Measurements from ENCODE around the gene PKNOX1. TPM values are rescaled to one million over a fixed set of nuclear protein-coding genes. Genes with fewer than 3 reads are reported as not detected.
A peak's percentile ranks its signal among the peaks of the same experiment; 100 is the strongest.

PKNOX1 gene
- total and polyA plus RNA-seq, 9 of the 15 experiments (the other 6 are each of a cell fraction or from before 2014, with no cell fraction given), result 8.8 to 25.9 (median 13.2) TPM

- TF ChIP-seq ARID3B (CRISPR knock-in tag; IDR thresholded peaks at IDR 0.05; ENCODE audit: borderline replicate concordance), result no peak
- TF ChIP-seq ZHX1 (conservative IDR thresholded peaks at IDR 0.05; ENCODE audit: low read length), result peak; percentile 74
- TF ChIP-seq RAD51 (IDR thresholded peaks at IDR 0.05; ENCODE audit: borderline replicate concordance, low read depth), result peak; percentile 75; the same call in 1 of the 2 replicates
- no peak for TF ChIP-seq BRD4 (IDR thresholded peaks at IDR 0.05)
- TF ChIP-seq SMARCA5 (IDR thresholded peaks at IDR 0.05), result no peak
- TF ChIP-seq NFATC3 (IDR thresholded peaks at IDR 0.05), result no peak
- no peak for TF ChIP-seq KLF16 (IDR thresholded peaks at IDR 0.05)
- no peak for TF ChIP-seq ZBTB11 (CRISPR knock-in tag; IDR thresholded peaks at IDR 0.05)
- no peak for TF ChIP-seq SMARCE1 (IDR thresholded peaks at IDR 0.05)
- TF ChIP-seq KDM1A (IDR thresholded peaks at IDR 0.05), result no peak
- TF ChIP-seq CBFB (CRISPR knock-in tag; IDR thresholded peaks at IDR 0.05), result no peak; the same call in 1 of the 2 replicates
- 0 out of 2 replicates have a peak, but pooled peaks have one; percentile 37 for TF ChIP-seq ZNF583 (CRISPR knock-in tag; IDR thresholded peaks at IDR 0.05)
- TF ChIP-seq ZBTB34 (CRISPR knock-in tag; IDR thresholded peaks at IDR 0.05), result no peak
- TF ChIP-seq EZH2 (IDR thresholded peaks at IDR 0.05; ENCODE audit: borderline replicate concordance, low read depth, low read length), result no peak
- TF ChIP-seq PURB (CRISPR knock-in tag; IDR thresholded peaks at IDR 0.05; ENCODE audit: low read depth), result no peak
- peak; percentile 32; the same call in 1 of the 2 replicates for TF ChIP-seq POLR2AphosphoS5 (IDR thresholded peaks at IDR 0.05; ENCODE audit: control insufficient read depth, insufficient read depth, low read depth, low read length)
Observed at GRCh38 chr21:42973991-42974831, at the start of gene PKNOX1 (continued).

All from K562 (cell line).